ENCODE results near the gene PIGU.

Gene PIGU

DNA sequence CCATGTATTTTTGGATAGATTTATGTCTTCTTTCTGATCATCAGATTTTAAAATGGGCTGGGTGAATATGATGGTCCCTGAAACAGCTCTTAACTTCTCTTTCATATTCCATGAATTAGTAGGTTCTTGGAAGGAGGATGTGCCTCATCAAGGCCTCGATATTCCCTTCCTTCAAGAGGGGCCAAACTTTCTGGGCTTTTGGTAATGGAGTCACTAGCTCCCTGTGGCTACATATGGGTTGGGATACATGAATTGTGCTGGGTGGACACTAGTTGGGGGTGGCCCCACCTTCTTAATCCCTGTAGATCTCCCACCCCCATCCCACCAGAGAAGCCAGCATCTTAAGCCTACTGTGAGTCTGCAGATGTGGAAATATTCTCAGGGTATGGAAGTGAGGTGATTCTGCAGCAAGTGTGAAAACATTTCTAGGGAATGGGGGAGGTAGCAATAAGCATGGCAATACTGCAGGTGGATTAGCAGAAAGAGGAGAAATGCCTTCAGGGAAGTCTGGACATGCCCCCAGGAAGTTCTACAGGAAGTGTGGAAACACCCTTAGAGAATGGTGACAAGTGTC, 29.5 kb upstream of the PIGU start:
- H3K36me3 ChIP-seq (ENCODE audit: low read length): no peaks in the 10 kb centered on the region
- H3K4me2 ChIP-seq (ENCODE audit: low read depth, low read length, poor library complexity, severe bottlenecking): no peak overlapping the region

DNA sequence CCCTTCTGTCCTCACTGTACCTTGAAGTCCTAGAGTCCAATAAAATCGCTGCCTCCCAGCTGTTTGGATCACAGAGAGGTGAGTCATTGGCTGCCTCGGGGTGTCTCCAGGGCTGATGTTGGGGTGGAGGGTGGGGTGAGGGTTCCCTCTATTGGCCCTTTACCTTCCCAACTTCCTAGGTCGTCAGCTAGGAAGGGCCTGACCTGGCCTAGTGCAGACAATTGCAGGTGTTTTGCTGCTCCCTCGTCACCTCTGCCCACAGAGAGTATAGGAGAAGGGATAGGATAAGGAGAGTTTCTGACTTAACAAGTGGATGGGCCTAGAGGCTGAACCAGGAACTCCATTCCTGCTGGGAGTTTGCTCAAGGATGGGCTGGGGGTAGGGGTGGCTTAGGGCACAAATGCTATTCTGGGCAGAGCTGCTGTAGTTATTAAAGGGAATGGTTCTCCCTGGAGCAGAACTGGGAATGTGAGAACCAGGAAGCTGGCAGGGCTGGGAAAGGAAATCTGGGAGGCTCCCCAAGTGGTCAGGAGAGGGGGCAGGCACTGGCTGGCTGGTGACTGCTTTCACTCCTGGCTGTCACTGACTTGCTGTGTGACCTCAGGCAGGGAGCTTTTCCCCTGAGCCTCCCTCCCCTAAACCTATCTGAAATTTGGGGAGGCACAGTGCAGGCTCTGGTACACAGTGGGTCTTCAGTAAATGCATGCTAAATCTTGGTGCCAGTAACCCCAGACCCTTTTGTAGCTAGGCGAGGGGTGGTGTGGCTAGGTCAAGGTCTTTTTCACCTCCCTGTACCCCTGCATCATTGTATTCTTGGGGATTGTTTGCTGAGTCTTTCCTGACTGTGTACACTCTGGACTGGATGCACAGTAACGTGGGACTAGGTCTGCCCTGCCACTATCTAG, 28.8 kb upstream of the PIGU start:
- H3K27ac ChIP-seq (ENCODE audit: low read depth, low read length): no peak overlapping the region
- H3K4me3 ChIP-seq (ENCODE audit: insufficient read depth, low read length, poor library complexity, severe bottlenecking): no peak overlapping the region
- TF ChIP-seq CTCF (IDR thresholded peaks at IDR 0.05; ENCODE audit: insufficient read depth, low read length, poor library complexity, severe bottlenecking) (no peak), EZH2phosphoT487 (conservative IDR thresholded peaks at IDR 0.05; ENCODE audit: low read length) (no peak)

More for the DNA sequence above, 29.5 kb upstream of the PIGU start:
- Histone ChIP-seq H2AFZ (ENCODE audit: low read depth, low read length, severe bottlenecking) (no peak overlapping the region), H3K4me3 (ENCODE audit: insufficient read depth, low read length, poor library complexity, severe bottlenecking) (no peak overlapping the region), H3K27me3 (ENCODE audit: low read length) (no peaks in the 10 kb centered on the region), H3K9me3 (ENCODE audit: insufficient read depth, low read length) (no peaks in the 10 kb centered on the region), H4K20me1 (ENCODE audit: low read depth, low read length) (no peaks in the 10 kb centered on the region), H3K27ac (ENCODE audit: low read depth, low read length) (no peak overlapping the region), H3F3A (ENCODE audit: insufficient read depth) (peaks cover 13% of the 10 kb centered on the region), H3K9ac (ENCODE audit: low read length) (no peak overlapping the region), H3K9me2 (replicated peaks; ENCODE audit: insufficient read depth, low read length) (no peaks in the 10 kb centered on the region), H3K79me2 (ENCODE audit: insufficient read depth, low read length) (no peaks in the 10 kb centered on the region)
- TF ChIP-seq EZH2phosphoT487 (conservative IDR thresholded peaks at IDR 0.05; ENCODE audit: low read length): no peak
- no peak for TF ChIP-seq CTCF (IDR thresholded peaks at IDR 0.05; ENCODE audit: insufficient read depth, low read length, poor library complexity, severe bottlenecking)

DNA sequence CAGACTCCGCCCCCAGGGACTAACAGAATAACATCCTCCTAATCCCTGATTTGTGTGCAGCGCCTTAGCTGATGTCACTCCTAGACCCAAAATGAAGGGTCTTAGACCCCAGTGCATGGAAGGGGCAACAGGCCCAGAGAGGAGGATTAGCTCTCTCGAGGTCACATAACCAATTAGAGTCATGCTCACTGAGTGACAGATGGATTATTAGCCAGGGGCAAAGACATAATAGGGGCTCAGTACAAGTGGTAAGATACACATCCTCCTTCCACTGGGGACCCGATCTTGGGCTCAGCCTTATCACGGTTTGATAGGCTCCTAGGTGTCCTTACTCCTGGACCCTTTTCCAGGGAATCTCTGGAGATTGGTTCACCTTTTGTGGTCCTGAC, 28.1 kb upstream of the PIGU start:
- TF ChIP-seq EZH2phosphoT487 (conservative IDR thresholded peaks at IDR 0.05; ENCODE audit: low read length) (no peak), CTCF (IDR thresholded peaks at IDR 0.05; ENCODE audit: insufficient read depth, low read length, poor library complexity, severe bottlenecking) (no peak)
- Histone ChIP-seq H3K27ac (ENCODE audit: low read depth, low read length) (0 out of 2 replicates have a peak overlapping the region, but pooled peaks have one; percentile 1), H3K36me3 (ENCODE audit: low read length) (no peaks in the 10 kb centered on the region), H3K4me2 (ENCODE audit: low read depth, low read length, poor library complexity, severe bottlenecking) (peak overlapping the region; percentile 92), H3K27me3 (ENCODE audit: low read length) (no peaks in the 10 kb centered on the region), H3K4me3 (ENCODE audit: insufficient read depth, low read length, poor library complexity, severe bottlenecking) (peak overlapping the region; percentile 73), H3K9me2 (replicated peaks; ENCODE audit: insufficient read depth, low read length) (no peaks in the 10 kb centered on the region), H4K20me1 (ENCODE audit: low read depth, low read length) (no peaks in the 10 kb centered on the region), H3F3A (ENCODE audit: insufficient read depth) (peaks cover 13% of the 10 kb centered on the region), H3K79me2 (ENCODE audit: insufficient read depth, low read length) (no peaks in the 10 kb centered on the region), H2AFZ (ENCODE audit: low read depth, low read length, severe bottlenecking) (peak overlapping the region; percentile 94), H3K9me3 (ENCODE audit: insufficient read depth, low read length) (no peaks in the 10 kb centered on the region), H3K9ac (ENCODE audit: low read length) (peak overlapping the region; percentile 64)

More for the DNA sequence above, 28.8 kb upstream of the PIGU start:
- Histone ChIP-seq H3K36me3 (ENCODE audit: low read length) (no peaks in the 10 kb centered on the region), H3K79me2 (ENCODE audit: insufficient read depth, low read length) (no peaks in the 10 kb centered on the region), H3K9me2 (replicated peaks; ENCODE audit: insufficient read depth, low read length) (no peaks in the 10 kb centered on the region), H3K4me2 (ENCODE audit: low read depth, low read length, poor library complexity, severe bottlenecking) (peak overlapping the region; percentile 92), H2AFZ (ENCODE audit: low read depth, low read length, severe bottlenecking) (no peak overlapping the region), H4K20me1 (ENCODE audit: low read depth, low read length) (no peaks in the 10 kb centered on the region), H3F3A (ENCODE audit: insufficient read depth) (peaks cover 13% of the 10 kb centered on the region), H3K9ac (ENCODE audit: low read length) (no peak overlapping the region), H3K9me3 (ENCODE audit: insufficient read depth, low read length) (no peaks in the 10 kb centered on the region), H3K27me3 (ENCODE audit: low read length) (no peaks in the 10 kb centered on the region)
